K562 (cell line): ENCODE measurements around the gene MYL4. TPM values are rescaled to one million over a fixed set of nuclear protein-coding genes. Genes with fewer than 3 reads are reported as not detected.
A peak's percentile ranks its signal among the peaks of the same experiment; 100 is the strongest.

Source experiments
- ARID1B ChIP-seq: fragments of 450-650 bp; IDR thresholded peaks from 2 replicates; pipeline ENCODE4 v1.6.1; 2016; ENCODE audit warnings: antibody characterized with exemption, mild to moderate bottlenecking, inconsistent platforms
- DDX20 ChIP-seq: fragments of 450-650 bp; IDR thresholded peaks from 2 replicates; pipeline ENCODE4 v1.6.1; 2016; ENCODE audit warnings: missing genetic modification characterization, low read depth, mild to moderate bottlenecking, missing compliant biosample characterization, moderate library complexity
- FOXA1 ChIP-seq: fragments of 450-650 bp; IDR thresholded peaks from 2 replicates; pipeline ENCODE4 v1.6.1; 2016; ENCODE audit warnings: mild to moderate bottlenecking, borderline replicate concordance
- KAT2B ChIP-seq: IDR thresholded peaks from one replicate; pipeline ENCODE4 v1.6.1; 2012; ENCODE audit warnings: low read depth, mild to moderate bottlenecking, control low read depth, inconsistent platforms, low read length, moderate library complexity
- NR2F6 ChIP-seq: fragments of 450-650 bp; formaldehyde crosslinking; IDR thresholded peaks from 2 replicates; pipeline ENCODE4 v1.4.0; 2020; ENCODE audit warnings: mild to moderate bottlenecking
- PRMT5 ChIP-seq: sonication (generic); formaldehyde crosslinking; IDR thresholded peaks from 2 replicates; pipeline ENCODE4 v1.5.0; 2020; ENCODE audit warnings: missing genetic modification reagents
- PTRF ChIP-seq: fragments of 450-650 bp; IDR thresholded peaks from 2 replicates; pipeline ENCODE4 v1.6.1; 2016; ENCODE audit warnings: mild to moderate bottlenecking, missing genetic modification characterization, missing compliant biosample characterization
- SMARCB1 ChIP-seq: IDR thresholded peaks from 2 replicates; pipeline ENCODE4 v1.6.1; 2011; ENCODE audit warnings: improper control_type of control experiment, low read depth; ENCODE audit not compliant: insufficient read length
- TCF3 ChIP-seq: sonication (generic); formaldehyde crosslinking; IDR thresholded peaks from 2 replicates; pipeline ENCODE4 v1.4.0; 2020; ENCODE audit warnings: mild to moderate bottlenecking, missing genetic modification reagents
- TFAP4 ChIP-seq: sonication (generic); formaldehyde crosslinking; IDR thresholded peaks from 2 replicates; pipeline ENCODE4 v1.8.0; 2022; ENCODE audit warnings: missing genetic modification reagents, mild to moderate bottlenecking, moderate library complexity, borderline replicate concordance
- ZNF175 ChIP-seq: fragments of 200-800 bp; sonication (Bioruptor generic); IDR thresholded peaks from 2 replicates; pipeline ENCODE4 v1.6.1; 2016; ENCODE audit warnings: low read depth, mild to moderate bottlenecking, missing genetic modification characterization, missing compliant biosample characterization
- polyA plus RNA-seq, 8 experiments: library from polyadenylated mRNA; depleted of rRNA in 4 of 8; stranded (reverse) in 5 of 8; unstranded in 3 of 8; fragments of >200 nt; fragmentation: Nextera tagmentation in 2 of 8; fragmentation: Illumina TruSeq in 1 of 8; extraction: Ambion mirVana in 2 of 8; extraction: Trizol in 1 of 8; gene quantifications; 2 replicates each; pipeline versions ENCODE4 v1.2.1 to v1.2.3, GENCODE V29; 2011 to 2014; ENCODE audit warnings: inconsistent platforms in 1 of 8, missing spikeins in 1 of 8
- total RNA-seq, 7 experiments: library from RNA; depleted of rRNA in 6 of 7; stranded (reverse); fragments of >200 nt in 6 of 7; fragmentation: Illumina TruSeq in 2 of 7; extraction: Trizol in 2 of 7; gene quantifications; 2 replicates each; pipeline versions ENCODE4 v1.2.1 to v1.2.3, GENCODE V29; 2011 to 2021; ENCODE audit warnings: low replicate concordance in 1 of 7
- TF ChIP-seq, protein P1 (sequence below): sonication (generic); formaldehyde crosslinking; IDR thresholded peaks from 2 replicates; pipeline ENCODE4 v1.8.0; 2022; ENCODE audit warnings: missing genetic modification reagents, mild to moderate bottlenecking, borderline replicate concordance
- TF ChIP-seq, protein P2 (sequence below): fragments of 450-650 bp; formaldehyde crosslinking; IDR thresholded peaks from 2 replicates; pipeline ENCODE4 v1.4.0; 2020; ENCODE audit warnings: mild to moderate bottlenecking
- TF ChIP-seq, protein P3 (sequence below): sonication (generic); IDR thresholded peaks from 2 replicates; pipeline ENCODE4 v1.6.1; 2016
- TF ChIP-seq, protein P4 (sequence below): fragments of 450-650 bp; formaldehyde crosslinking; IDR thresholded peaks from 2 replicates; pipeline ENCODE4 v1.4.0; 2022; ENCODE audit warnings: missing genetic modification characterization
- TF ChIP-seq, protein P5 (sequence below): fragments of 450-650 bp; IDR thresholded peaks from 2 replicates; pipeline ENCODE4 v1.6.1; 2016

The MYL4 gene
- total and polyA plus RNA-seq, 9 of the 15 experiments (the other 6 are each of a cell fraction or from before 2014, with no cell fraction given): 117 to 423 (median 221) TPM

- TF ChIP-seq ZNF175 (0 out of 2 replicates have a peak, but pooled peaks have one; percentile 83), DDX20 (tag) (no peak), FOXA1 (no peak), SMARCB1 (no peak), PTRF (tag) (no peak), ARID1B (peak; percentile 94), KAT2B (no peak), TFAP4 (CRISPR knock-in tag) (peak; percentile 50), PRMT5 (CRISPR knock-in tag) (no peak), NR2F6 (CRISPR knock-in tag) (peak; percentile 76), TCF3 (CRISPR knock-in tag) (peak; percentile 94)
- TF ChIP-seq, protein P1, sequence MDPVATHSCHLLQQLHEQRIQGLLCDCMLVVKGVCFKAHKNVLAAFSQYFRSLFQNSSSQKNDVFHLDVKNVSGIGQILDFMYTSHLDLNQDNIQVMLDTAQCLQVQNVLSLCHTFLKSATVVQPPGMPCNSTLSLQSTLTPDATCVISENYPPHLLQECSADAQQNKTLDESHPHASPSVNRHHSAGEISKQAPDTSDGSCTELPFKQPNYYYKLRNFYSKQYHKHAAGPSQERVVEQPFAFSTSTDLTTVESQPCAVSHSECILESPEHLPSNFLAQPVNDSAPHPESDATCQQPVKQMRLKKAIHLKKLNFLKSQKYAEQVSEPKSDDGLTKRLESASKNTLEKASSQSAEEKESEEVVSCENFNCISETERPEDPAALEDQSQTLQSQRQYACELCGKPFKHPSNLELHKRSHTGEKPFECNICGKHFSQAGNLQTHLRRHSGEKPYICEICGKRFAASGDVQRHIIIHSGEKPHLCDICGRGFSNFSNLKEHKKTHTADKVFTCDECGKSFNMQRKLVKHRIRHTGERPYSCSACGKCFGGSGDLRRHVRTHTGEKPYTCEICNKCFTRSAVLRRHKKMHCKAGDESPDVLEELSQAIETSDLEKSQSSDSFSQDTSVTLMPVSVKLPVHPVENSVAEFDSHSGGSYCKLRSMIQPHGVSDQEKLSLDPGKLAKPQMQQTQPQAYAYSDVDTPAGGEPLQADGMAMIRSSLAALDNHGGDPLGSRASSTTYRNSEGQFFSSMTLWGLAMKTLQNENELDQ (CRISPR knock-in tag): no peak
- TF ChIP-seq, protein P2, sequence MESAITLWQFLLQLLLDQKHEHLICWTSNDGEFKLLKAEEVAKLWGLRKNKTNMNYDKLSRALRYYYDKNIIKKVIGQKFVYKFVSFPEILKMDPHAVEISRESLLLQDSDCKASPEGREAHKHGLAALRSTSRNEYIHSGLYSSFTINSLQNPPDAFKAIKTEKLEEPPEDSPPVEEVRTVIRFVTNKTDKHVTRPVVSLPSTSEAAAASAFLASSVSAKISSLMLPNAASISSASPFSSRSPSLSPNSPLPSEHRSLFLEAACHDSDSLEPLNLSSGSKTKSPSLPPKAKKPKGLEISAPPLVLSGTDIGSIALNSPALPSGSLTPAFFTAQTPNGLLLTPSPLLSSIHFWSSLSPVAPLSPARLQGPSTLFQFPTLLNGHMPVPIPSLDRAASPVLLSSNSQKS (CRISPR knock-in tag): no peak
- TF ChIP-seq, protein P3, sequence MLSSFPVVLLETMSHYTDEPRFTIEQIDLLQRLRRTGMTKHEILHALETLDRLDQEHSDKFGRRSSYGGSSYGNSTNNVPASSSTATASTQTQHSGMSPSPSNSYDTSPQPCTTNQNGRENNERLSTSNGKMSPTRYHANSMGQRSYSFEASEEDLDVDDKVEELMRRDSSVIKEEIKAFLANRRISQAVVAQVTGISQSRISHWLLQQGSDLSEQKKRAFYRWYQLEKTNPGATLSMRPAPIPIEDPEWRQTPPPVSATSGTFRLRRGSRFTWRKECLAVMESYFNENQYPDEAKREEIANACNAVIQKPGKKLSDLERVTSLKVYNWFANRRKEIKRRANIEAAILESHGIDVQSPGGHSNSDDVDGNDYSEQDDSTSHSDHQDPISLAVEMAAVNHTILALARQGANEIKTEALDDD: peak; percentile 41; the same call in 1 of the 2 replicates
- TF ChIP-seq, protein P4, sequence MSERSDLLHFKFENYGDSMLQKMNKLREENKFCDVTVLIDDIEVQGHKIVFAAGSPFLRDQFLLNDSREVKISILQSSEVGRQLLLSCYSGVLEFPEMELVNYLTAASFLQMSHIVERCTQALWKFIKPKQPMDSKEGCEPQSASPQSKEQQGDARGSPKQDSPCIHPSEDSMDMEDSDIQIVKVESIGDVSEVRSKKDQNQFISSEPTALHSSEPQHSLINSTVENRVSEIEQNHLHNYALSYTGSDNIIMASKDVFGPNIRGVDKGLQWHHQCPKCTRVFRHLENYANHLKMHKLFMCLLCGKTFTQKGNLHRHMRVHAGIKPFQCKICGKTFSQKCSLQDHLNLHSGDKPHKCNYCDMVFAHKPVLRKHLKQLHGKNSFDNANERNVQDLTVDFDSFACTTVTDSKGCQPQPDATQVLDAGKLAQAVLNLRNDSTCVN (CRISPR knock-in tag): no peak
- TF ChIP-seq, protein P5, sequence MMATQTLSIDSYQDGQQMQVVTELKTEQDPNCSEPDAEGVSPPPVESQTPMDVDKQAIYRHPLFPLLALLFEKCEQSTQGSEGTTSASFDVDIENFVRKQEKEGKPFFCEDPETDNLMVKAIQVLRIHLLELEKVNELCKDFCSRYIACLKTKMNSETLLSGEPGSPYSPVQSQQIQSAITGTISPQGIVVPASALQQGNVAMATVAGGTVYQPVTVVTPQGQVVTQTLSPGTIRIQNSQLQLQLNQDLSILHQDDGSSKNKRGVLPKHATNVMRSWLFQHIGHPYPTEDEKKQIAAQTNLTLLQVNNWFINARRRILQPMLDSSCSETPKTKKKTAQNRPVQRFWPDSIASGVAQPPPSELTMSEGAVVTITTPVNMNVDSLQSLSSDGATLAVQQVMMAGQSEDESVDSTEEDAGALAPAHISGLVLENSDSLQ: peak; percentile 88
Measured at GRCh38 chr17:47265983-47266541, 56.9 kb downstream of the MYL4 start (continued).
